ENCODE data around the gene CGNL1. TPM values are rescaled to one million over a fixed set of nuclear protein-coding genes. Genes with fewer than 3 reads are reported as not detected.

CGNL1 gene, protein sequence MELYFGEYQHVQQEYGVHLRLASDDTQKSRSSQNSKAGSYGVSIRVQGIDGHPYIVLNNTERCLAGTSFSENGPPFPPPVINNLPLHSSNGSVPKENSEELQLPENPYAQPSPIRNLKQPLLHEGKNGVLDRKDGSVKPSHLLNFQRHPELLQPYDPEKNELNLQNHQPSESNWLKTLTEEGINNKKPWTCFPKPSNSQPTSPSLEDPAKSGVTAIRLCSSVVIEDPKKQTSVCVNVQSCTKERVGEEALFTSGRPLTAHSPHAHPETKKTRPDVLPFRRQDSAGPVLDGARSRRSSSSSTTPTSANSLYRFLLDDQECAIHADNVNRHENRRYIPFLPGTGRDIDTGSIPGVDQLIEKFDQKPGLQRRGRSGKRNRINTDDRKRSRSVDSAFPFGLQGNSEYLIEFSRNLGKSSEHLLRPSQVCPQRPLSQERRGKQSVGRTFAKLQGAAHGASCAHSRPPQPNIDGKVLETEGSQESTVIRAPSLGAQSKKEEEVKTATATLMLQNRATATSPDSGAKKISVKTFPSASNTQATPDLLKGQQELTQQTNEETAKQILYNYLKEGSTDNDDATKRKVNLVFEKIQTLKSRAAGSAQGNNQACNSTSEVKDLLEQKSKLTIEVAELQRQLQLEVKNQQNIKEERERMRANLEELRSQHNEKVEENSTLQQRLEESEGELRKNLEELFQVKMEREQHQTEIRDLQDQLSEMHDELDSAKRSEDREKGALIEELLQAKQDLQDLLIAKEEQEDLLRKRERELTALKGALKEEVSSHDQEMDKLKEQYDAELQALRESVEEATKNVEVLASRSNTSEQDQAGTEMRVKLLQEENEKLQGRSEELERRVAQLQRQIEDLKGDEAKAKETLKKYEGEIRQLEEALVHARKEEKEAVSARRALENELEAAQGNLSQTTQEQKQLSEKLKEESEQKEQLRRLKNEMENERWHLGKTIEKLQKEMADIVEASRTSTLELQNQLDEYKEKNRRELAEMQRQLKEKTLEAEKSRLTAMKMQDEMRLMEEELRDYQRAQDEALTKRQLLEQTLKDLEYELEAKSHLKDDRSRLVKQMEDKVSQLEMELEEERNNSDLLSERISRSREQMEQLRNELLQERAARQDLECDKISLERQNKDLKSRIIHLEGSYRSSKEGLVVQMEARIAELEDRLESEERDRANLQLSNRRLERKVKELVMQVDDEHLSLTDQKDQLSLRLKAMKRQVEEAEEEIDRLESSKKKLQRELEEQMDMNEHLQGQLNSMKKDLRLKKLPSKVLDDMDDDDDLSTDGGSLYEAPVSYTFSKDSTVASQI
- 10 to 100 TPM; 11.8 to 33.5 TPM for total RNA-seq

DNA sequence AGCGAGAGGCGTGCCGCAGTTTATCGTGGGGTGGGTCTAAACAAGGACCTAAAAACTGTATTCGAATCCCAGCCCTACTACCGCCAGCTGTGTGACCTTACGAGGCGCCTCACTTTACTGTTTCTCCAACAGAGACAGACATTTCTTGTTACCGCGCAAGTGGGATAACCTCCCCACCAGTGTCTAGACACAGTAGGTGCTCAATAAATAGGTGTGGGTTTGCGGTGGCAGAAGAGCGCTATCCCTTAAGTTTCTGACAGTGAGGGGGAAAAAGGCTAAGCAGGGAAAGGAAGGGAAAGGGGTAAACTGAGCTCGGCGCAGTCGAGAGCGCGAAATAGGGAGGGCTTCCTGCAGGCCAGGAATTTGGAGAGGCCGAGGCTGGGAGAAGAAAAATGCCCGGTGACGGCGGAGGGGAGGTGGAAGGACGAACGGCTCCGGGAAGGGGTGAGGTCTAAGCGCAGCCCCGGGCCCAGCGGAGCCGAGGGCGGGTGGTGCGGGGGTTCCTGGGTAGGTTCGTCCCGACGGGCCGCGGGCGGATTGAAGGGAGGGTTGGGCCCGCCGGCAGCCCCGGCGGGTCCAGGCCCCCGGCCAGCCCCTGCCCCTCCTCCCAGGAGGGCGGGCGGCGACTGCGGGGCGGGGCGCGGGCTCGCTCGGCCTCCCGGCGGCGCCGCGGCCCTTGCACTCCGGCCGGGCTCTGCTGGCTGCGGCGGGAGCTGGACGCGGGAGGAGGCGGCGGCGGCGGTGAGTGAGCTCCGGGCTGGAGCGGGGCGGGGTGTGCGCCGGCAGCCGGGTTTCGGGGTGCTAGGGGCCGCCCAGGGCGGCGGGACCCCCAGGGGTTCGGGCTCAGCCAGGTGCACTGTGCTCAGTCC lies at the start of gene CGNL1:
TSS of gene CGNL1 (plus strand) at position 679 of the 869 bp plus-strand sequence. CDS start 61,495 bp downstream, outside the sequence.
- no peak for DNase-seq (ENCODE audit: low spot score)
- H3K9me3 ChIP-seq = no peaks in the 10 kb centered on the region
- H3K4me3 ChIP-seq = peak within 1 kb of the TSS; percentile 70
- no peaks in the 10 kb centered on the region for H3K36me3 ChIP-seq
- H3K4me1 ChIP-seq (ENCODE audit: control insufficient read depth in 1 of 2, low read depth in 2 of 2) = peaks cover 0 to 41% of the 10 kb centered on the region in 2 donors
- H3K27ac ChIP-seq = peak within 1 kb of the TSS; percentile 38 to 40
- H3K27me3 ChIP-seq (replicated peaks; ENCODE audit: insufficient read depth) = no peaks in the 10 kb centered on the region
- TF ChIP-seq, protein P1, sequence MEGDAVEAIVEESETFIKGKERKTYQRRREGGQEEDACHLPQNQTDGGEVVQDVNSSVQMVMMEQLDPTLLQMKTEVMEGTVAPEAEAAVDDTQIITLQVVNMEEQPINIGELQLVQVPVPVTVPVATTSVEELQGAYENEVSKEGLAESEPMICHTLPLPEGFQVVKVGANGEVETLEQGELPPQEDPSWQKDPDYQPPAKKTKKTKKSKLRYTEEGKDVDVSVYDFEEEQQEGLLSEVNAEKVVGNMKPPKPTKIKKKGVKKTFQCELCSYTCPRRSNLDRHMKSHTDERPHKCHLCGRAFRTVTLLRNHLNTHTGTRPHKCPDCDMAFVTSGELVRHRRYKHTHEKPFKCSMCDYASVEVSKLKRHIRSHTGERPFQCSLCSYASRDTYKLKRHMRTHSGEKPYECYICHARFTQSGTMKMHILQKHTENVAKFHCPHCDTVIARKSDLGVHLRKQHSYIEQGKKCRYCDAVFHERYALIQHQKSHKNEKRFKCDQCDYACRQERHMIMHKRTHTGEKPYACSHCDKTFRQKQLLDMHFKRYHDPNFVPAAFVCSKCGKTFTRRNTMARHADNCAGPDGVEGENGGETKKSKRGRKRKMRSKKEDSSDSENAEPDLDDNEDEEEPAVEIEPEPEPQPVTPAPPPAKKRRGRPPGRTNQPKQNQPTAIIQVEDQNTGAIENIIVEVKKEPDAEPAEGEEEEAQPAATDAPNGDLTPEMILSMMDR (IDR thresholded peaks at IDR 0.05) = no peak
- no peak for ATAC-seq (ENCODE audit: insufficient number of reproducible peaks, low FRiP score, low read depth)

DNA sequence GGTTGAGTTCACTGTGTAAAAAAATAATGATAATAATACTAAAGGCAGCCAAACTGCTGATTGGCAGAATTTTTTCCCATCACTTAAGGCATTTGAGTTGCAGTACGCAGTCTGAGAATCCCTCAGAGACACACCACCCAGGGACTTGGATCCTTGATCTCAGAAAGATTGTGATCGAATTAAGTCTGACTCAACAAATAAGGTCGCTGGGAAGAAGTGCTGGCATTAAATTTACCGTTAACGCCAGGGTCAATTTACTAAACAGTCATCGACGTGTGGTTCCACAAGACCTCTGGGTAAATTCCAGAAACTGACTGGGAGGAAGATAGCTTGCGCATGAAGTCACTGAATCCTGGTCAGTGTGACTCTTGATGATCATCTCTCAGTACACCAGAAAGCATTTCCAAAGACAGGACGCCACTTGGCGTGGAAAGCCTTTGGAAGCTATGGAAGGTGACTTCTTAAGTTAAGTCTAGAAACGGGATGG lies 48.3 kb upstream of the CGNL1 start:
- Histone ChIP-seq H3K27me3 (replicated peaks; ENCODE audit: insufficient read depth) (no peaks in the 10 kb centered on the region), H3K4me1 (ENCODE audit: control insufficient read depth in 1 of 2, low read depth in 2 of 2) (no peaks in the 10 kb centered on the region), H3K27ac (no peak overlapping the region), H3K9me3 (no peaks in the 10 kb centered on the region), H3K36me3 (no peaks in the 10 kb centered on the region), H3K4me3 (no peak overlapping the region)
- no peak for ATAC-seq (ENCODE audit: insufficient number of reproducible peaks, low FRiP score, low read depth)
- TF ChIP-seq, protein P1 (IDR thresholded peaks at IDR 0.05) = no peak
- DNase-seq (ENCODE audit: low spot score) = no peak

DNA sequence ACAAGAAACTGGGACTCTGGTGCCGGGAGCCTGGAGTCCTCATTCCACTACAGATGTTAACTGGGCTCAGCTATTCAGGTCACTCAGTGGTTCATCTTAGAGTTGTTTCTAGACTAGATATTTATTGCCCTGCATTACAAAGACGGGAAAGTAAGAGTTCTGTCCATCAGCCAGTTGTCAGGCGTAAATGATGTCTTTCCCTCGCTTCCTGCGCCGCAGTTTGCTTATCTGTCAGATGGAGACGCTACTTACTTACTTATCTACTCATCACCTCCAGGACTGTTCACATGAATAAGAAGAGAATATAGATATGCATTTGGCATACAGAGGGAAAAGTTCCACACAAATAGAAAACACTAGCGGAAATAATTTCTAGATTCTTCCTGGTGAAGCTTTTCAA lies 47.8 kb upstream of the CGNL1 start:
- no peak for DNase-seq (ENCODE audit: low spot score)
- TF ChIP-seq, protein P1 (IDR thresholded peaks at IDR 0.05) = no peak
- H3K27me3 ChIP-seq (replicated peaks; ENCODE audit: insufficient read depth) = no peaks in the 10 kb centered on the region
- no peaks in the 10 kb centered on the region for H3K36me3 ChIP-seq
- H3K4me3 ChIP-seq = no peak overlapping the region
- no peaks in the 10 kb centered on the region for H3K4me1 ChIP-seq (ENCODE audit: control insufficient read depth in 1 of 2, low read depth in 2 of 2)
- no peaks in the 10 kb centered on the region for H3K9me3 ChIP-seq
- ATAC-seq (ENCODE audit: insufficient number of reproducible peaks, low FRiP score, low read depth) = no peak
- H3K27ac ChIP-seq = no peak overlapping the region

DNA sequence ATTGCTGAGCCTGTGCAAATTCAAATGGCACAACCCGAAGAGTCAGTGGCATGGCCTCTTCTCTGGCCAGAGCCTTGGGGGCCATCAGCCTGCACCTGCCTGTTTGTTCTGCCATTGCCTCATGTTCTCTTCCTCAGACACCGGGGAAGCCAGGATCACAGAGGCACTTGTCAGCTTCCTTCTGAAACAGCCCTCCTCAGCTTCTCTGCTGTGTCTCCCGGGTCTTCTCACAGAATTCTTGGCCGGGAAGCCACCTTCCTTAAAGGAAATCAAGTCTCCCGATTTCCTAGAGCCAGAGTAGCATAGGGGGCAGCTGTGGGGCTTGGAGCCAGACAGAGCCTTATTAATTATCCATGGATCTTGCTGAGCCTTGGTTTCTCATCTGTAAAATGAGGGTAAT lies 47.4 kb upstream of the CGNL1 start:
- no peak overlapping the region for H3K27ac ChIP-seq
- no peaks in the 10 kb centered on the region for H3K27me3 ChIP-seq (replicated peaks; ENCODE audit: insufficient read depth)
- no peaks in the 10 kb centered on the region for H3K36me3 ChIP-seq
- DNase-seq (ENCODE audit: low spot score) (no peak), ATAC-seq (ENCODE audit: insufficient number of reproducible peaks, low FRiP score, low read depth) (no peak)
- H3K4me1 ChIP-seq (ENCODE audit: control insufficient read depth in 1 of 2, low read depth in 2 of 2) = no peaks in the 10 kb centered on the region
- TF ChIP-seq, protein P1 (IDR thresholded peaks at IDR 0.05) = no peak
- no peaks in the 10 kb centered on the region for H3K9me3 ChIP-seq
- no peak overlapping the region for H3K4me3 ChIP-seq
